Measurements from ENCODE around the gene TMEM131L. TPM values are rescaled to one million over a fixed set of nuclear protein-coding genes. Genes with fewer than 3 reads are reported as not detected.

The TMEM131L gene
- total RNA-seq, 1 experiment from 2014 or later, result 14.6 TPM

- H3K27me3 Mint-ChIP-seq (ENCODE audit: low read depth), result peaks cover 62% of the 10 kb centered on the region
These were observed 218.2 kb downstream of the TMEM131L start, which contains the start of gene TLR2 for GRCh38 chr4:153684182-153684970. TSS of gene TLR2 (plus strand) at chr4:153684280. CDS start at chr4:153702908, 18,628 bp downstream.

More at GRCh38 chr4:153684182-153684970, 218.2 kb downstream of the TMEM131L start, which contains the start of gene TLR2:
- H2BK12ac ChIP-seq (ENCODE audit: insufficient read length, low read depth, low read length), result no peak within 1 kb of the TSS
- H3K14ac ChIP-seq (ENCODE audit: insufficient read depth, low read length), result no peak within 1 kb of the TSS; the same call in 1 of the 2 replicates
- WGBS (ENCODE audit: extremely low coverage, insufficient read length, low lambda C conversion rate), result no CpG with 5 or more reads among the region's 75 CpGs
- peaks cover 18 to 21% (median 21%) of the 10 kb centered on the region in 3 experiments for H3K36me3 Mint-ChIP-seq (ENCODE audit: insufficient read depth in 1 of 3, low read depth in 3 of 3)
- no peak within 1 kb of the TSS for H3K9ac ChIP-seq (ENCODE audit: extremely low read depth, insufficient read length, low read length)
- H3K27ac ChIP-seq (ENCODE audit: insufficient read length, low read depth, low read length), result no peak within 1 kb of the TSS
- H3K4ac ChIP-seq (ENCODE audit: low read depth, low read length), result no peak within 1 kb of the TSS
- peak; percentile 78 for DNase-seq
- H3K18ac ChIP-seq (ENCODE audit: insufficient read length, low read depth, low read length), result no peak within 1 kb of the TSS
- H2AK5ac ChIP-seq (ENCODE audit: insufficient read length, low read length), result no peak within 1 kb of the TSS
- no peaks in the 10 kb centered on the region; the same call in 1 of the 2 replicates for H3K4me1 ChIP-seq (ENCODE audit: insufficient read depth, low read length)
- H4K91ac ChIP-seq (ENCODE audit: insufficient read length, low read depth, low read length), result no peak within 1 kb of the TSS
- no peak within 1 kb of the TSS for H3K23ac ChIP-seq (ENCODE audit: insufficient read length, low read depth, low read length)
- no peak within 1 kb of the TSS for H4K5ac ChIP-seq (ENCODE audit: insufficient read length, low read depth, low read length)
- no peaks in the 10 kb centered on the region for H4K20me1 ChIP-seq (ENCODE audit: control insufficient read depth, insufficient read depth, insufficient read length)
- H3K79me1 ChIP-seq (ENCODE audit: insufficient read depth, low read depth, low read length, poor library complexity, severe bottlenecking), result no peaks in the 10 kb centered on the region
- H3K4me2 ChIP-seq (ENCODE audit: insufficient read depth, insufficient read length, low read length), result peak within 1 kb of the TSS; percentile 81
- no peak within 1 kb of the TSS for H2BK5ac ChIP-seq (ENCODE audit: insufficient read length, low read length)
- H3K4me1 Mint-ChIP-seq, result peaks cover 11% of the 10 kb centered on the region in 2 experiments
- H3K79me2 ChIP-seq (ENCODE audit: insufficient read depth, low read length), result no peaks in the 10 kb centered on the region
- peaks cover 15% of the 10 kb centered on the region for H3K23me2 ChIP-seq (ENCODE audit: insufficient read length, low read depth, low read length, poor library complexity, severe bottlenecking)
- H2AFZ ChIP-seq (ENCODE audit: low read length), result peak within 1 kb of the TSS; percentile 83
- H2BK120ac ChIP-seq (ENCODE audit: low read depth, low read length, poor library complexity, severe bottlenecking), result no peak within 1 kb of the TSS
- peaks cover 16% of the 10 kb centered on the region for H3K9me3 ChIP-seq (ENCODE audit: control insufficient read depth, low read depth, low read length)
- peaks cover 23 to 38% of the 10 kb centered on the region in 2 experiments for H3K9me3 Mint-ChIP-seq
- H3K27me3 ChIP-seq (ENCODE audit: insufficient read depth, low read length), result peaks cover 20% of the 10 kb centered on the region
- H3T11ph ChIP-seq (ENCODE audit: low read length), result no peak within 1 kb of the TSS
- no peak within 1 kb of the TSS for H2BK20ac ChIP-seq (ENCODE audit: low read depth, low read length, poor library complexity, severe bottlenecking)
- H3K4me3 Mint-ChIP-seq, result peak within 1 kb of the TSS; percentile 58 to 83
- no peak within 1 kb of the TSS for H3K56ac ChIP-seq (ENCODE audit: insufficient read length, low read depth, low read length)
- TF ChIP-seq CTCF (conservative IDR thresholded peaks at IDR 0.05), result no peak
- H2BK15ac ChIP-seq (ENCODE audit: low read depth, low read length), result no peak within 1 kb of the TSS
- no peak within 1 kb of the TSS for H3K27ac Mint-ChIP-seq
- no peak within 1 kb of the TSS for H4K8ac ChIP-seq (replicated peaks; ENCODE audit: insufficient read length, low read depth, low read length)

Data from H9 (cell line).